Vagina (tissue), 2 donors: ENCODE data around the gene CEP89.
"Not testable (repeated sequence)": the region's sequence is repeated elsewhere in the genome, so short reads cannot be mapped to it uniquely, and the experiment has no call there.

Experiments used
- POLR2A ChIP-seq, 2 donors: fragments of 450-650 bp; IDR thresholded peaks; one replicate each; pipeline ENCODE4 v1.6.1; 2017; ENCODE audit warnings: antibody characterized with exemption in 2 of 2, mild to moderate bottlenecking in 2 of 2, moderate library complexity in 2 of 2
- POLR2AphosphoS5 ChIP-seq, 2 donors: sonication (generic); formaldehyde crosslinking; IDR thresholded peaks; one replicate each; pipeline ENCODE4 v1.9.0; 2017; ENCODE audit warnings: antibody characterized with exemption in 2 of 2, mild to moderate bottlenecking in 2 of 2, low read depth in 1 of 2; ENCODE audit not compliant: insufficient read depth in 1 of 2

GRCh38 chr19:32988254-32988653 is 16.5 kb upstream of the CEP89 start:
- TF ChIP-seq POLR2AphosphoS5 (IDR thresholded peaks at IDR 0.05; ENCODE audit: insufficient read depth in 1 of 2, low read depth in 1 of 2); POLR2A (IDR thresholded peaks at IDR 0.05): not testable (repeated sequence)
